OCI-LY7 (cell line): ENCODE measurements around the gene BRCA1. TPM values are rescaled to one million over a fixed set of nuclear protein-coding genes. Genes with fewer than 3 reads are reported as not detected.
A peak's percentile ranks its signal among the peaks of the same experiment; 100 is the strongest.
"Not testable (repeated sequence)": the region's sequence is repeated elsewhere in the genome, so short reads cannot be mapped to it uniquely, and the experiment has no call there.

Experiments used
- BruUV-seq: library from RNA; stranded (reverse); fragments of 400-500 nt; replicated peaks from 2 replicates; lab custom pipeline; 2021; lab: Mats Ljungman, UMichigan
- CTCF ChIA-PET: fragments of 300-600 bp; sonication (Branson Sonifier 250); formaldehyde crosslinking; loops from one replicate; lab custom pipeline; 2022; ENCODE audit warnings: antibody characterized with exemption; ENCODE audit not compliant: unreplicated experiment; lab: Charles Lee
- POLR2A ChIA-PET: fragments of 300-600 bp; sonication (Branson Sonifier 250); formaldehyde crosslinking; loops from one replicate; lab custom pipeline; 2022; ENCODE audit warnings: antibody characterized with exemption; lab: Charles Lee
- DNase-seq: peaks from one replicate; pipeline ENCODE4 v3.0.0-alpha.2; 2015; ENCODE audit warnings: low spot score
- H2AFZ ChIP-seq: fragments of 200-600 bp; sonication (generic), shearing (Covaris generic); 2 replicates; pipeline ENCODE4 v1.6.1; 2014; ENCODE audit warnings: mild to moderate bottlenecking, antibody characterized with exemption, low read length, moderate library complexity
- H3K27ac ChIP-seq: fragments of 200-600 bp; sonication (generic); 2 replicates; pipeline ENCODE4 v1.5.1; 2014; ENCODE audit warnings: mixed run types, low read depth, mild to moderate bottlenecking, moderate library complexity, low read length, inconsistent platforms; ENCODE audit not compliant: poor library complexity, severe bottlenecking
- H3K36me3 ChIP-seq: fragments of 200-600 bp; sonication (generic); 2 replicates; pipeline ENCODE4 v1.6.1; 2014; ENCODE audit warnings: mild to moderate bottlenecking, antibody characterized with exemption, low read length, moderate library complexity, mixed read lengths; ENCODE audit not compliant: insufficient read depth
- H3K4me1 ChIP-seq: fragments of 200-600 bp; sonication (generic); 2 replicates; pipeline ENCODE4 v1.5.1; 2014; ENCODE audit warnings: mild to moderate bottlenecking, low read length; ENCODE audit not compliant: insufficient read depth, poor library complexity, severe bottlenecking
- H3K4me2 ChIP-seq: fragments of 200-600 bp; sonication (generic); 2 replicates; pipeline ENCODE4 v1.6.1; 2014; ENCODE audit warnings: mild to moderate bottlenecking, low read length
- H3K4me3 ChIP-seq: fragments of 200-600 bp; sonication (generic); 2 replicates; pipeline ENCODE4 v1.5.1; 2014; ENCODE audit warnings: mild to moderate bottlenecking, low read depth, low read length; ENCODE audit not compliant: poor library complexity, severe bottlenecking
- H3K79me2 ChIP-seq: fragments of 200-600 bp; sonication (generic); 2 replicates; pipeline ENCODE4 v1.6.1; 2016; ENCODE audit warnings: low read depth, mild to moderate bottlenecking, low read length, moderate library complexity, mixed read lengths; ENCODE audit not compliant: insufficient read depth
- H3K9me2 ChIP-seq: fragments of 200-600 bp; sonication (generic); 2 replicates; pipeline ENCODE4 v1.6.1; 2016; ENCODE audit warnings: mild to moderate bottlenecking, low read length, mixed read lengths; ENCODE audit not compliant: insufficient read depth
- H3K9me3 ChIP-seq: fragments of 200-600 bp; sonication (generic); 2 replicates; pipeline ENCODE4 v1.6.1; 2014; ENCODE audit warnings: mild to moderate bottlenecking, mixed run types, low read length, mixed read lengths
- H4K20me1 ChIP-seq: fragments of 200-600 bp; sonication (generic); 2 replicates; pipeline ENCODE4 v1.6.1; 2014; ENCODE audit warnings: mild to moderate bottlenecking, antibody characterized with exemption, low read length, moderate library complexity, mixed read lengths; ENCODE audit not compliant: insufficient read depth
- EZH2phosphoT487 ChIP-seq: fragments of 200-600 bp; sonication (generic); IDR thresholded peaks from 2 replicates; pipeline ENCODE4 v1.6.1; 2018; ENCODE audit warnings: low read depth, borderline replicate concordance, mild to moderate bottlenecking, mixed run types, antibody characterized with exemption, low read length, moderate library complexity, mixed read lengths
- intact Hi-C: fragments of 100-400 bp; cut with micrococcal nuclease; formaldehyde crosslinking; loops from one replicate; pipeline ENCODE4 v1.10.0; 2022; ENCODE audit not compliant: unreplicated experiment
- total RNA-seq, 2 experiments: library from RNA; depleted of rRNA in 1 of 2; stranded (reverse); fragments of >200 nt in 1 of 2; shearing (Covaris generic) in 1 of 2; gene quantifications; 2 replicates each; pipeline ENCODE4 v1.2.3, GENCODE V29; 2014 to 2022
- TF ChIP-seq, protein P1 (sequence below): fragments of 200-600 bp; sonication (generic); conservative IDR thresholded peaks from 2 replicates; pipeline ENCODE4 v1.5.1; 2014; ENCODE audit warnings: mild to moderate bottlenecking, antibody characterized with exemption, low read length, moderate library complexity, mixed read lengths

The BRCA1 gene
- total RNA-seq, 2 experiments from 2014 or later = 112 to 135 TPM

DNA sequence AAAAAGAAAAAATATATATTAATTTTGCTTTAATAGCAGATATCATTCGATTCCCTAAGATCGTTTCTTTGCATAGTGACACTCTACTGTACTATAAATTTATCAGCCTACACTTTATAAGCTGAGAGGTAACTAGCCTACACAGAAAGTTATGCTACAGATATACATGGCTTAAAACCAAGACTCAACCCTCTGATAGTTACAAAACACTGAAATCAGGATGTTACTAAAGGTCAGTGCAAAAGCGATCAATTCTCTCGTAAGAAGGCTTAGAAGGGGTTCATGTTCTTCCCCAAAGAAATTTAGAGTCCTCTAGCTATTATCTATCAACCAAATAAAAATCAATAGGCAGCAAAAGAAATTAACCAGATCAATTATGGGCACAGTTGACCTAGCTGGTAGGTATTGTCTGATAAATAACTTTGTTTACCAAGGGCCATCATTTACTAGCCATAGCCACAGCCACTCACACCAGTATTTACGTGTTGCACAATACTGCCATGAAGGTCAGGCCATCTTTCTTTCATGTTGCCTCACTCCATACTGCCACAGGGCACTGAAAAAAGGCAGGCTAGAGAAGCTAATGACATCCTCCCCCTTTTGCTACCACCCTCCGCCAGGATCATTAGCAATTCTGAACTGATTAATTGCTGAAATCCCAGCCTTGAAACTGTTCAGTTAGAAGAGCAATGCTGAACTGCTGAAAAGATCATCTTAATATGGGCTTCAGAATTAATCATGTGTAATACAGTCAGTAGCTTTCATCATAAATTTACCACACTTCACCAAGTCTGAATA lies 56.4 kb downstream of the BRCA1 start:
- CTCF ChIA-PET = no interaction called here
- Histone ChIP-seq H3K9me2 (no peaks in the 10 kb centered on the region), H3K27ac (no peak overlapping the region), H3K4me2 (no peak overlapping the region), H3K4me3 (no peak overlapping the region), H4K20me1 (no peaks in the 10 kb centered on the region), H3K36me3 (peaks cover 92% of the 10 kb centered on the region), H3K79me2 (no peaks in the 10 kb centered on the region), H3K9me3 (no peaks in the 10 kb centered on the region), H2AFZ (no peak overlapping the region), H3K4me1 (no peaks in the 10 kb centered on the region)
- POLR2A ChIA-PET = interaction anchor here (0.7 to 1.5 kb wide), 2 partner anchors 29 to 70 kb away, joined by 4 to 6 read pairs; no protein-coding TSS in a partner anchor
- TF ChIP-seq EZH2phosphoT487 = no peak
- TF ChIP-seq, protein P1, sequence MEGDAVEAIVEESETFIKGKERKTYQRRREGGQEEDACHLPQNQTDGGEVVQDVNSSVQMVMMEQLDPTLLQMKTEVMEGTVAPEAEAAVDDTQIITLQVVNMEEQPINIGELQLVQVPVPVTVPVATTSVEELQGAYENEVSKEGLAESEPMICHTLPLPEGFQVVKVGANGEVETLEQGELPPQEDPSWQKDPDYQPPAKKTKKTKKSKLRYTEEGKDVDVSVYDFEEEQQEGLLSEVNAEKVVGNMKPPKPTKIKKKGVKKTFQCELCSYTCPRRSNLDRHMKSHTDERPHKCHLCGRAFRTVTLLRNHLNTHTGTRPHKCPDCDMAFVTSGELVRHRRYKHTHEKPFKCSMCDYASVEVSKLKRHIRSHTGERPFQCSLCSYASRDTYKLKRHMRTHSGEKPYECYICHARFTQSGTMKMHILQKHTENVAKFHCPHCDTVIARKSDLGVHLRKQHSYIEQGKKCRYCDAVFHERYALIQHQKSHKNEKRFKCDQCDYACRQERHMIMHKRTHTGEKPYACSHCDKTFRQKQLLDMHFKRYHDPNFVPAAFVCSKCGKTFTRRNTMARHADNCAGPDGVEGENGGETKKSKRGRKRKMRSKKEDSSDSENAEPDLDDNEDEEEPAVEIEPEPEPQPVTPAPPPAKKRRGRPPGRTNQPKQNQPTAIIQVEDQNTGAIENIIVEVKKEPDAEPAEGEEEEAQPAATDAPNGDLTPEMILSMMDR = no peak
- no TSS peak for BruUV-seq
- intact Hi-C loops = no loop called here
- no peak for DNase-seq

DNA sequence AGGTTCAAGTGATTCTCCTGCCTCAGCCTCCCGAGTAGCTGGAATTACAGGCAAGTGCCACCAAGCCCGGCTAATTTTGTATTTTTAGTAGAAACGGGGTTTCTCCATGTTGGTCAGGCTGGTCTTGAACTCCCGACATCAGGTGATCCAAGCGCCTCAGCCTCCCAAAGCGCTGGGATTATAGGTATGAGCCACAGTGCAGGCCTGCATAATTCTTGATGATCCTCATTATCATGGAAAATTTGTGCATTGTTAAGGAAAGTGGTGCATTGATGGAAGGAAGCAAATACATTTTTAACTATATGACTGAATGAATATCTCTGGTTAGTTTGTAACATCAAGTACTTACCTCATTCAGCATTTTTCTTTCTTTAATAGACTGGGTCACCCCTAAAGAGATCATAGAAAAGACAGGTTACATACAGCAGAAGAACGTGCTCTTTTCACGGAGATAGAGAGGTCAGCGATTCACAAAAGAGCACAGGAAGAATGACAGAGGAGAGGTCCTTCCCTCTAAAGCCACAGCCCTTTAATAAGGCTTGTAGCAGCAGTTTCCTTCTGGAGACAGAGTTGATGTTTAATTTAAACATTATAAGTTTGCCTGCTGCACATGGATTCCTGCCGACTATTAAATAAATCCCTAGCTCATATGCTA lies 62.1 kb downstream of the BRCA1 start:
- Histone ChIP-seq H3K4me3 (no peak overlapping the region), H3K4me1 (no peaks in the 10 kb centered on the region), H3K4me2 (no peak overlapping the region), H3K36me3 (peaks cover 99% of the 10 kb centered on the region), H3K9me2 (no peaks in the 10 kb centered on the region), H3K27ac (no peak overlapping the region), H2AFZ (no peak overlapping the region), H4K20me1 (no peaks in the 10 kb centered on the region), H3K9me3 (no peaks in the 10 kb centered on the region), H3K79me2 (no peaks in the 10 kb centered on the region)
- BruUV-seq = TSS peak; percentile 38
- TF ChIP-seq, protein P1 = no peak
- no peak for DNase-seq
- intact Hi-C loops = no loop called here
- CTCF ChIA-PET = no interaction called here
- POLR2A ChIA-PET = interaction anchor here (0.6 to 1.1 kb wide), 2 partner anchors 27 to 131 kb away, joined by 3 to 4 read pairs; no protein-coding TSS in a partner anchor

DNA sequence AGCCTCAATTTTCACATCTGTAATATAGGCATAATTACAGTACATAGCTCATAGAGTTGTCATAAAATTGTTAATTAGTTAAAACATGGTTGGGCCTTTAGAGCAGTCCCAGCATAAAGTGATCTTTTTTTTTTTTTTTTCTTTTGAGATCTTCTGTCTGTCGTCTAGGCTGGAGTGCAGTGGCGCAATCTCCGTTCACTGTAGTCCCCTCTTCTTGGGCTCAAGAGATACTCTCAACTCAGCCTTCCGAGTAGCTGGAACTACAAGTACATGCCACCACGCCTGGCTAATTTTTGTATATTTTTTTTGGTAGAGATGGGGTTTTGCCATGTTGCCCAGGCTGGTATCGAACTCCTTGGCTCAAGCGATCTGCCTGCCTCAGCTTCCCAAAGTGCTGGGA lies 69.1 kb downstream of the BRCA1 start:
- Histone ChIP-seq H3K79me2 (no peaks in the 10 kb centered on the region), H4K20me1 (no peaks in the 10 kb centered on the region), H3K27ac (no peak overlapping the region), H2AFZ (no peak overlapping the region), H3K9me2 (no peaks in the 10 kb centered on the region), H3K4me3 (no peak overlapping the region), H3K36me3 (peaks cover 95% of the 10 kb centered on the region), H3K4me1 (no peaks in the 10 kb centered on the region), H3K4me2 (no peak overlapping the region), H3K9me3 (no peaks in the 10 kb centered on the region)
- TF ChIP-seq, protein P1 = no peak
- TF ChIP-seq EZH2phosphoT487 = no peak
- POLR2A ChIA-PET = no interaction called here
- CTCF ChIA-PET = no interaction called here
- no TSS peak for BruUV-seq
- intact Hi-C loops = no loop called here
- DNase-seq = no peak

DNA sequence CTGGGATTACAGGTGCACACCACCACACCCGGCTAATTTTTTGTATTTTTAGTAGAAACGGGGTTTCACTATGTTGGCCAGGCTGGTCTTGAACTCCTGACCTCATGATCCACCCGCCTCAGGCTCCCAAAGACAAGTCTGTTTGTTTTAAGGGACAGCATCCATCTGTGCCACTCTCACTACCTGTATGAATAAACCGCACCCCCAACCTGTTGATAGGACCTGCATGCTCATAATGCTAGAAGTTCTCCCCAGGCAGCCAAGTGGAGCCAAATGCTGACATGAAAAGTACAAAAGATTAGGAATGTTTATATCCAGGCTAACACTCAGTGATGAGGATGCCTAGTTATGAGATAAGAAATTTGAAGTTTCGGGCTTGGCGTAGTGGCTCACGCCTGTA lies 72.2 kb downstream of the BRCA1 start:
- intact Hi-C loops, POLR2A ChIA-PET, H3K9me2 ChIP-seq, H3K27ac ChIP-seq, H3K9me3 ChIP-seq, BruUV-seq, CTCF ChIA-PET, DNase-seq, H4K20me1 ChIP-seq, H3K4me1 ChIP-seq, H3K4me3 ChIP-seq, H3K79me2 ChIP-seq, H3K4me2 ChIP-seq, H2AFZ ChIP-seq: not testable (repeated sequence)
- H3K36me3 ChIP-seq = peaks cover 95% of the 10 kb centered on the region
